HG03521 (cell line): ENCODE measurements around the gene RAB7B.
"Not testable (repeated sequence)": the region's sequence is repeated elsewhere in the genome, so short reads cannot be mapped to it uniquely, and the experiment has no call there.

ENCODE experiments used
- ATAC-seq: cut with Tn5 transposase; IDR thresholded peaks from one replicate; pipeline ENCODE4 v1.9.1; 2021; ENCODE audit warnings: mild to moderate bottlenecking, moderate library complexity; ENCODE audit not compliant: unreplicated experiment

Gene RAB7B

GRCh38 chr1:206002871-206003801 lies at the start of gene RAB7B:
Gene RAB7B (minus strand): TSS chr1:206003395. CDS start chr1:205994135, 9,260 bp downstream.
- no peak for ATAC-seq

- not testable (repeated sequence) for ATAC-seq
These were observed 49.2 kb upstream of the RAB7B start for GRCh38 chr1:206052231-206052865.

- peak; percentile 76 for ATAC-seq
These were observed 47.5 kb upstream of the RAB7B start for GRCh38 chr1:206050655-206051235.

- ATAC-seq = no peak
These were observed 46.9 kb upstream of the RAB7B start for GRCh38 chr1:206049919-206050600.

GRCh38 chr1:206049293-206049692 lies 46.1 kb upstream of the RAB7B start:
- ATAC-seq = peak; percentile 40

- no peak for ATAC-seq
These were observed 45.4 kb upstream of the RAB7B start for GRCh38 chr1:206048582-206048981.

- ATAC-seq = no peak
These were observed 44.1 kb upstream of the RAB7B start for GRCh38 chr1:206047271-206047670.

GRCh38 chr1:206041640-206042039 lies 38.4 kb upstream of the RAB7B start:
- ATAC-seq = no peak

- no peak for ATAC-seq
These were observed 37.1 kb upstream of the RAB7B start for GRCh38 chr1:206040328-206040727.

GRCh38 chr1:206039046-206039973 lies 36.1 kb upstream of the RAB7B start:
- ATAC-seq = no peak

- no peak for ATAC-seq
These were observed 34.4 kb upstream of the RAB7B start for GRCh38 chr1:206037581-206037980.

- no peak for ATAC-seq
These were observed 33.7 kb upstream of the RAB7B start for GRCh38 chr1:206036663-206037455.

- ATAC-seq = no peak
These were observed 31.8 kb upstream of the RAB7B start for GRCh38 chr1:206035027-206035426.

GRCh38 chr1:206032380-206033140 lies 29.4 kb upstream of the RAB7B start:
- no peak for ATAC-seq

- ATAC-seq = peak; percentile 67
These were observed 27.5 kb upstream of the RAB7B start for GRCh38 chr1:206030714-206031113.

GRCh38 chr1:206030191-206030590 lies 27.0 kb upstream of the RAB7B start:
- no peak for ATAC-seq

GRCh38 chr1:206029484-206029883 lies 26.3 kb upstream of the RAB7B start:
- no peak for ATAC-seq

GRCh38 chr1:206025283-206025820 lies 22.2 kb upstream of the RAB7B start:
- ATAC-seq = no peak
